GM19043 (cell line): ENCODE measurements around the gene AMELX.

Source experiments
- ATAC-seq: cut with Tn5 transposase; IDR thresholded peaks from one replicate; pipeline ENCODE4 v1.9.1; 2021; ENCODE audit warnings: low read depth; ENCODE audit not compliant: unreplicated experiment

Gene AMELX

DNA sequence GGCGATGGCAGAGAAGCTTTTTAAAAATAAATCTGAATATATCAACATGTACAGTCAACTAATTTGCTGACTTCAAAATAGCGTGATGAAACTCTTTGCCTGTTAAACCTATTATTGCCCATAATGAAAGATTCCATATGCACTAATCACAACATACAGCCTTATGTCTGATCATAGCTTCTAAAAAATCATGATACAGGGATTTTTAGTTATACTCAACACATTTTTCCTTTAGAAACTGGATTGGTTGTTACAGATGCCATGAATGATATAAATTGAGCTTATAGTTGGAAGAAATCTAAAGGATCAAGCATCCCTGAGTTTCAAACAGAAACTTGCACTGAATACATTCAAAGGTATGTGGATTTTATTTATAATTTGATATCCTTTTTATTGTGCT is at the start of gene AMELX:
TSS of gene AMELX (plus strand) at position 301 of the 400 bp plus-strand sequence. CDS start 1,376 bp downstream, outside the sequence.
- ATAC-seq = no peak

- ATAC-seq = no peak
Observed at GRCh38 chrX:11244636-11245035, 48.6 kb upstream of the AMELX start.

GRCh38 chrX:11254417-11255109 is 38.6 kb upstream of the AMELX start:
- ATAC-seq = no peak

GRCh38 chrX:11257290-11257689 is 35.9 kb upstream of the AMELX start:
- no peak for ATAC-seq

DNA sequence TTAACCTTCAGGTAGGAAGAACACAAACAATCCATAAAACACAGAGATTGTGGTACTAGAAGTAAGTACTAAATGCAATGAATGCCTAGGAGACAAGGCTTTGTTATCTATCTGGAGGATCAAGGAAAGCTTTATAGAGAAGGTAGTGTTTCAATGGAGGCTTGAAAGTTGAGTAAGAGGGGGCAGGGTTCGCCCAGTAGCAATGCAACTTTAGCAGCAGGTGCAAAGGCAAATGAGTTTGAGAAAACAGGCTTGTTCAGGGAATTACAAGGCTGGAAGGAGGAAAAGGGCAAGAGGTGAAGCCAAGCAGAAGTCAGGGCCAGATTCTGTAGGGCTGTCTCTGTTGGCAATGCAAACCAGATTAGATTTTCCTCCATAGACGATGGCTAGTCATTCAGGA is 35.5 kb upstream of the AMELX start:
- ATAC-seq = no peak

DNA sequence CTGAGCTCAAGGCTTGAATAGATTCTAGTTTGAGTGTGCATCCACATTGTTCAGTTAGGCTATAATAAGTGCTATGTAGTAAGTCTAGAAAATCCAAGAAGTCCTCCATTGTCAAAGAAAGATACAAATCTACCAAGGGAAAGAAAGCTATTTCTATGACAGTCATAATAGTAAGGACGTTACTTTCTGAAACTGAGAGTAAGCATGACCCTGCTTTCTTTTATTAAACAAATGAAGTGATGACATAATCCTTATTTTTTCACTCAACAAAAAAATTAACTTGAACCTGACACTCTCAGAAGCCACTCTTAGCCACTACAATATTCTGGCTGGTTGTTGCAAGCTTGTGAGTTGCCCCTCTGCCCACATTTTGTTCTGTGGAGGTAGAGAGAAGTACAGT is 33.8 kb upstream of the AMELX start:
- ATAC-seq = no peak

- ATAC-seq = no peak
Observed at GRCh38 chrX:11261260-11261659, 32.0 kb upstream of the AMELX start.

- no peak for ATAC-seq
Observed at GRCh38 chrX:11264925-11265324, 28.3 kb upstream of the AMELX start.

GRCh38 chrX:11265352-11265751 is 27.9 kb upstream of the AMELX start:
- no peak for ATAC-seq

- no peak for ATAC-seq
Observed at GRCh38 chrX:11266573-11267003, 26.6 kb upstream of the AMELX start.

- ATAC-seq = no peak
Observed at GRCh38 chrX:11267425-11267824, 25.8 kb upstream of the AMELX start.

DNA sequence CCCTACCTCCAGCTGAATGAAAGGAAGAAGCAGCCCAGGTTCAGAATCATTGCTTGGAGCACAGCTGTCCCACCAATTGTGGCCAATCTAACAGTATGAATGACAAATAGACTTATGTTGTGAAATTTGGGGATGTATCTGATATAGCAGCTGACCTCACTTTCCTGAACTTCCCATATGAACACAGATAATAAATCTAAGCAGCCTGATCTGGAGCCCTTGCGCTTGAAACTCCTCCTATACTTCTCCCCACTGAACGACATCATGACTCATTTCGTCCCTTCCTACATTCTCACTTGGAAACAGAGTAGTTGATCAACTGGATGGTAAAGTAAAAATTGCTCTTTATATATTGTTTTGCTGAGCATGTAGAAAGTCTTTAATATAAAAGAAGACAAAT is 24.2 kb upstream of the AMELX start:
- no peak for ATAC-seq

DNA sequence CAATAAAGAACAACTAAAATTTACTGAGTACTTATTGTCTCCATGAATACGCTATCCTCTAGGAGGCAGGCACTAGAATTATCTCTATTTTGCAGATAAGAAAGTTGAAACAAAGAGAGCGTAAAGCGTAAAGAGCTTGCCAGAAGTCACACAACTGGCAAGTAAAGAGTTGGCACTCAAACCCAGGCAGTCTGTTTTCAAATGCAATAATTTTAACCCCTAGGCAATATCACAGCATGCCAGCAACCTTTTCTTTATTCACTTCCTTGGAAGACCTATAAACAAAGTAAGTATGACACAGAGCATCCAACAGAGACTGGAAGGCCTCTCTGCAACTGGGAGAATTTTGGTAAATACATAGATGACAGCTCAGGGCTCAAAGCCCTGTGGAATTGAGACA is 23.2 kb upstream of the AMELX start:
- no peak for ATAC-seq

DNA sequence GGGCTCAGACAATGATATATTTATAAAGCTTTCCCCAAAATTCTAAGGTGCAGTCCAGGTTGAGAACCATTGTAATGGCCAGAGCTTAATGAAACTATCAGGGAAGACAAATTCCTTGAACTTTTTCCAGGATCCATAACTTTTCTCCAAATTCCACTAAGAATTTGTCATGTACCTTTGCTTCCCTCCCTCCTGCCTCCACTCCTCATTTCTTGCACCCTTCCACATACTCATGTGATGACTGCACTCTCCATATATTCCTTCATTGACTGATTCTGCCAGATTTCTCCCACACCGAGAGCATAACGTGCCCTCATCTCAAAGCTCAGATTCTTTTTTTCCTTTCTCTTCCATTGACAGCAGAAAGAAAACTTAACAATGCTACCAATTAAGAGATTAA is 20.9 kb upstream of the AMELX start:
- no peak for ATAC-seq

- ATAC-seq = no peak
Observed at GRCh38 chrX:11272863-11273262, 20.4 kb upstream of the AMELX start.

DNA sequence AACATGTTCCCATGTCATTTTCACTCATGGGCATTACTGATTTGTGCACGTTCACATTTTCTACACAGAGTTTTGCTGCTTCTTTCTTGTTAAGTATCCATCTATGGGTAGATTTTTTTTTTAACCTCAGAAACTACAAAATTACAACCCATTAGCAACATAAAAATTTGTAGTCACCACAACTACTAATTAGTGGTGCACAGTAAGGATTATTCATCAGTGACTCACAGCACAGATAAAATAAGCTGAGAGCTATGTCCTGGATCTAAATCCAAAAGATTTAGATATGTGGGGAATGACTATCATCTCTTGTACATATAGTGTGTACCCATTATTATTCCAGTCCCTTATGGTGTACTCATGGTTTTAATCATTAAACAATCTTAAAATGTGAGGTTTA is 19.7 kb upstream of the AMELX start:
- ATAC-seq = no peak

DNA sequence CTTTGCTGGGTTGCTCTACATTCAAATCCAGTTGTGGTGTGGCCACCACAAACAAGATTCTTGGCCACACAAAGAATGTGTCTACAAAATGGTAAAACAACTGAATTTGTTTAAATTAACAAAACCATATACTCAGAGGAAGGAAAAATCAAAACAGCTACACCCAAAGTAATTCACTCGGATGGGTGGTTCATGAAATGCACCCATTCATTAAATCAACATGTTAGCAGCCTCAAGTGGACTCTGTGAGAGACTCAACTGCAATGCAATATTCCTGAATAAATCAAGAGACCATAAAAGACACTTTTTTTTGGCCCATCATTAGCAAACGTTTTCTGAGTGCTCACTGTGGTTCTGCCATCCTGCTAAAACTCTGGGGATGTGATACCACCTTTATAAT is 11.2 kb upstream of the AMELX start:
- ATAC-seq = no peak

GRCh38 chrX:11285651-11286050 is 7.6 kb upstream of the AMELX start:
- ATAC-seq = no peak

GRCh38 chrX:11287505-11287904 is 5.7 kb upstream of the AMELX start:
- no peak for ATAC-seq

- no peak for ATAC-seq
Observed at GRCh38 chrX:11290416-11291102, 2.7 kb upstream of the AMELX start.

- ATAC-seq = no peak
Observed at GRCh38 chrX:11296051-11296450, 2.8 kb downstream of the AMELX start.

DNA sequence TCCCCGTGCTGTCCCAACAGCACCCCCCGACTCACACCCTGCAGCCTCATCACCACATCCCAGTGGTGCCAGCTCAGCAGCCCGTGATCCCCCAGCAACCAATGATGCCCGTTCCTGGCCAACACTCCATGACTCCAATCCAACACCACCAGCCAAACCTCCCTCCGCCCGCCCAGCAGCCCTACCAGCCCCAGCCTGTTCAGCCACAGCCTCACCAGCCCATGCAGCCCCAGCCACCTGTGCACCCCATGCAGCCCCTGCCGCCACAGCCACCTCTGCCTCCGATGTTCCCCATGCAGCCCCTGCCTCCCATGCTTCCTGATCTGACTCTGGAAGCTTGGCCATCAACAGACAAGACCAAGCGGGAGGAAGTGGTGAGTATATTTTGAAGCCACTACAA is 5.4 kb downstream of the AMELX start:
- ATAC-seq = no peak
